GM12878 (cell line): ENCODE results near the gene SMG6. TPM values are rescaled to one million over a fixed set of nuclear protein-coding genes. Genes with fewer than 3 reads are reported as not detected.

Source experiments
- CREB1 ChIP-seq: IDR thresholded peaks from 2 replicates; pipeline ENCODE4 v1.6.1; 2012; ENCODE audit warnings: low read depth, mild to moderate bottlenecking, inconsistent platforms
- EED ChIP-seq: sonication (generic); IDR thresholded peaks from 2 replicates; pipeline ENCODE4 v1.6.1; 2016; ENCODE audit warnings: antibody characterized with exemption, low read depth
- ESRRA ChIP-seq: IDR thresholded peaks from 2 replicates; pipeline ENCODE4 v1.6.1; 2012; ENCODE audit warnings: mild to moderate bottlenecking, low read length, improper control_type of control experiment
- MEF2B ChIP-seq: fragments of 450-650 bp; IDR thresholded peaks from 2 replicates; pipeline ENCODE4 v1.6.1; 2018; ENCODE audit warnings: mild to moderate bottlenecking, moderate library complexity; ENCODE audit not compliant: partially characterized antibody, poor library complexity, severe bottlenecking
- NFIC ChIP-seq: IDR thresholded peaks from 2 replicates; pipeline ENCODE4 v1.6.1; 2012; ENCODE audit warnings: low read depth, mild to moderate bottlenecking, inconsistent platforms, low read length, moderate library complexity
- RB1 ChIP-seq: fragments of 450-650 bp; formaldehyde crosslinking; IDR thresholded peaks from 2 replicates; pipeline ENCODE4 v1.6.1; 2017; ENCODE audit warnings: mild to moderate bottlenecking, borderline replicate concordance
- SMC3 ChIP-seq: IDR thresholded peaks from 2 replicates; pipeline ENCODE4 v1.6.1; 2011; ENCODE audit warnings: low read length, improper control_type of control experiment, borderline replicate concordance
- STAT1 ChIP-seq: fragments of 450-650 bp; conservative IDR thresholded peaks from 2 replicates; pipeline ENCODE4 v1.6.1; 2014; ENCODE audit warnings: antibody characterized with exemption, mild to moderate bottlenecking
- TCF7 ChIP-seq: IDR thresholded peaks from 2 replicates; pipeline ENCODE4 v1.6.1; 2014; ENCODE audit warnings: antibody characterized with exemption, borderline replicate concordance
- polyA plus RNA-seq, 11 experiments: library from polyadenylated mRNA; depleted of rRNA in 4 of 11; unstranded in 6 of 11; stranded (reverse) in 5 of 11; fragments of >200 nt; fragmentation: Nextera tagmentation in 4 of 11; fragmentation: Illumina TruSeq in 1 of 11; extraction: Ambion mirVana in 4 of 11; extraction: Trizol in 1 of 11; gene quantifications; 1 replicate in 1 of 11; 2 replicates in 10 of 11; pipeline versions ENCODE4 v1.2.1 to v1.2.3, GENCODE V29; 2011 to 2016; ENCODE audit warnings: inconsistent platforms in 2 of 11, missing spikeins in 2 of 11, low read depth in 1 of 11
- total RNA-seq, 4 experiments: library from RNA; depleted of rRNA in 3 of 4; stranded (reverse); fragments of >200 nt in 3 of 4; fragmentation: Illumina TruSeq in 1 of 4; extraction: Trizol in 1 of 4; gene quantifications; 2 replicates each; pipeline versions ENCODE4 v1.2.1 to v1.2.3, GENCODE V29; 2013 to 2021
- TF ChIP-seq, protein P1 (sequence below): fragments of 450-650 bp; formaldehyde crosslinking; IDR thresholded peaks from 2 replicates; pipeline ENCODE4 v1.4.0; 2020; ENCODE audit warnings: mild to moderate bottlenecking, moderate library complexity
- TF ChIP-seq, protein P2 (sequence below): IDR thresholded peaks from 2 replicates; pipeline ENCODE4 v1.6.1; 2012; ENCODE audit warnings: low read length, inconsistent platforms

The SMG6 gene
- total and polyA plus RNA-seq, 10 of the 15 experiments (the other 5 are each of a cell fraction or from before 2014, with no cell fraction given): 0.58 to 28.7 (median 15.7) TPM

DNA sequence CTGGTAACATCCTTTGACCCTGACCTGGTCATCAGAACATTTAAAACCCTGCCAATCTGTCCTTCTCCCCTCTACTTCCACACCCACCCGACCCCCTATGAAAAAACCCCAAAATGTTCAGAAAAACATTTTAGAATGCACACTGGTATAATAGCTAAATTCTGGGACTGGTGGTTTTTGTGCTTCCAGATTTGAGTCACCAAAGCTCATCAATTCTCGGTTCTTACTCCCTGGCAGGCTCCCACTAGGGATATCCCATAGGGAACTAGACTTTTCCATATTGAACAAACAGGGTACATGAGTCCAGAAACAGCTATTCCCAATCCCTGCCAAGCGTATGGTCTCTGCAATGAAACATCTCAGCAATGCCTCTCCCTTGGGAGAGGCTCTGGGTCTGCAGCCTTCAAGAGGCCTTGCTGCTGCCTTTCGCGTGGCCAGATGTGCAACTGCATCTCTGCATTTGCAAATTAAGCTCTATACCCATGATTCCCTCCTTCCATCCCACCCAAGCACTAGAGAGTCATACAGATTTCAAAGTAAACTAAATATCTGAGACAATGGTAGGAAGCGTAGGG is 67.7 kb downstream of the SMG6 start (continued):
- TF ChIP-seq TCF7 (no peak), CREB1 (no peak), STAT1 (no peak), NFIC (0 out of 2 replicates have a peak, but pooled peaks have one; percentile 46), RB1 (no peak), EED (peak; percentile 83), ESRRA (no peak), SMC3 (no peak), MEF2B (peak; percentile 9)
- TF ChIP-seq, protein P1, sequence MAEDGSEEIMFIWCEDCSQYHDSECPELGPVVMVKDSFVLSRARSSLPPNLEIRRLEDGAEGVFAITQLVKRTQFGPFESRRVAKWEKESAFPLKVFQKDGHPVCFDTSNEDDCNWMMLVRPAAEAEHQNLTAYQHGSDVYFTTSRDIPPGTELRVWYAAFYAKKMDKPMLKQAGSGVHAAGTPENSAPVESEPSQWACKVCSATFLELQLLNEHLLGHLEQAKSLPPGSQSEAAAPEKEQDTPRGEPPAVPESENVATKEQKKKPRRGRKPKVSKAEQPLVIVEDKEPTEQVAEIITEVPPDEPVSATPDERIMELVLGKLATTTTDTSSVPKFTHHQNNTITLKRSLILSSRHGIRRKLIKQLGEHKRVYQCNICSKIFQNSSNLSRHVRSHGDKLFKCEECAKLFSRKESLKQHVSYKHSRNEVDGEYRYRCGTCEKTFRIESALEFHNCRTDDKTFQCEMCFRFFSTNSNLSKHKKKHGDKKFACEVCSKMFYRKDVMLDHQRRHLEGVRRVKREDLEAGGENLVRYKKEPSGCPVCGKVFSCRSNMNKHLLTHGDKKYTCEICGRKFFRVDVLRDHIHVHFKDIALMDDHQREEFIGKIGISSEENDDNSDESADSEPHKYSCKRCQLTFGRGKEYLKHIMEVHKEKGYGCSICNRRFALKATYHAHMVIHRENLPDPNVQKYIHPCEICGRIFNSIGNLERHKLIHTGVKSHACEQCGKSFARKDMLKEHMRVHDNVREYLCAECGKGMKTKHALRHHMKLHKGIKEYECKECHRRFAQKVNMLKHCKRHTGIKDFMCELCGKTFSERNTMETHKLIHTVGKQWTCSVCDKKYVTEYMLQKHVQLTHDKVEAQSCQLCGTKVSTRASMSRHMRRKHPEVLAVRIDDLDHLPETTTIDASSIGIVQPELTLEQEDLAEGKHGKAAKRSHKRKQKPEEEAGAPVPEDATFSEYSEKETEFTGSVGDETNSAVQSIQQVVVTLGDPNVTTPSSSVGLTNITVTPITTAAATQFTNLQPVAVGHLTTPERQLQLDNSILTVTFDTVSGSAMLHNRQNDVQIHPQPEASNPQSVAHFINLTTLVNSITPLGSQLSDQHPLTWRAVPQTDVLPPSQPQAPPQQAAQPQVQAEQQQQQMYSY (CRISPR knock-in tag): no peak
- TF ChIP-seq, protein P2, sequence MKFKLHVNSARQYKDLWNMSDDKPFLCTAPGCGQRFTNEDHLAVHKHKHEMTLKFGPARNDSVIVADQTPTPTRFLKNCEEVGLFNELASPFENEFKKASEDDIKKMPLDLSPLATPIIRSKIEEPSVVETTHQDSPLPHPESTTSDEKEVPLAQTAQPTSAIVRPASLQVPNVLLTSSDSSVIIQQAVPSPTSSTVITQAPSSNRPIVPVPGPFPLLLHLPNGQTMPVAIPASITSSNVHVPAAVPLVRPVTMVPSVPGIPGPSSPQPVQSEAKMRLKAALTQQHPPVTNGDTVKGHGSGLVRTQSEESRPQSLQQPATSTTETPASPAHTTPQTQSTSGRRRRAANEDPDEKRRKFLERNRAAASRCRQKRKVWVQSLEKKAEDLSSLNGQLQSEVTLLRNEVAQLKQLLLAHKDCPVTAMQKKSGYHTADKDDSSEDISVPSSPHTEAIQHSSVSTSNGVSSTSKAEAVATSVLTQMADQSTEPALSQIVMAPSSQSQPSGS: no peak
